Activated CD8-positive, alpha-beta memory T cell treated with anti-CD3 and anti-CD28 coated beads for 1 hour (primary cell): Measurements from ENCODE around the gene TAF3.
"Not testable (repeated sequence)": the region's sequence is repeated elsewhere in the genome, so short reads cannot be mapped to it uniquely, and the experiment has no call there.

Experiments
- DNase-seq, 2 donors: peaks; one replicate each; pipeline ENCODE4 v3.0.0-alpha.2; 2020; ENCODE audit warnings: low read depth in 1 of 2; ENCODE audit errors: extremely low read depth in 1 of 2

The TAF3 gene

DNA sequence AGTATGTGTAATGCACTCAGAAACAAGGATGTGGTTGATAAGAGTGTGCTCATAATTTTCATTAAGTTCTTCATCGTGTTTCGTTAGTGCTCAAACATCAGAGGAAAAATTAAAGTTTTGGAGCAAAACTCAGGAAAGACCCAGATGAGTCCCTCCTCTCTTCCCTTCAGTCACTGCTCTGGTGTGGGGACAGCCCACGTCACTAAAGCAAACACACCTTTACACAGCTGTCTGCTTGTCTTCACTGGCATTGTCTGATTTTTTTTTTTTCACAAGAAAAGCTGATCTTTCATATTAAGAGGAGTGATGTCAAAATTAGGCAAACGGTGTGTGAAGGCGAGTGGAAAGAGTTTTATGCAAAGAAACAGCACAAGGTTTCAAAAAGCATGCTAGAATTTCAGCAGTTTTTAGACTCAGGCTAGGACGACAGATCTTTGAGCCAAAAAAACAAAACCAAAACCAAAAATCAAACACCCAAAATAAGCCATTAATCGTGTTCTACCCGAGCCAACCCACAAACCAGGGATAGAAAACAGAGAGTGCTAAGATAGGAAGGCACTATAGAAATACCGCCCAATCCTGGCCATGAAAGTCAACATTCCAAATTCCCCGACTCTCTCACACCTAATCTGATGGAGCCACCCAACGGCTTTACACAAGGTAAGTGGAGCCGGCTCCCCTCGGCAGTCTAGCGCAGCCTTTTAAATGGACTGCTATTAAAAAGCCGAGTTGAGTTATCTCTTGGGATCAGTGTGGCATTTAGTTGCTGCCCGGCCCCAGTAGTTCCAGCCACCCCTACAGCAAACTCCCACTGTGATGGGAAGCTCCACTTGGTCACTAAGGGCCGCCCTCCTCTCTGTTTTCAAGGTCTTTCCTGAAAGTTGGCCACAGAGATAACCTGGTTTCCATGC is 208.3 kb downstream of the TAF3 start:
- DNase-seq = no peak

DNA sequence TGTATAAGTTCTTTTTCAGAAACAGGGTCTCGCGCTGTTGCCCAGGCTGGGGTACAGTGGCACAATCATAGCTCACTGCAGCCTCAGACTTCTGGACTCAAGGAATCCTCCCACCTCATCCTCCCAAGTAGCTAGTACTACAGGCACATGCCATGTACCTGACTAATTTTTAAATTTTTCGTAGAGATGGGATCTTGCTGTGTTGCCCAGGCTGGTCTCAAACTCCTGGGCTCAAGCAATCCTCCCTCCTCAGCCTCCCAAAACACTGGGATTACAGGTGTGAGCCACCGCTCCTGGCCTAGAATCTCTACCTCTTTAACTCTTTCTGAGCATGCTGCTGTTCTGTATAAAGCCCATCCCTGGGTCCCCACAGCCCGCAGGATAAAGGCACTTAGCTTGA is 212.9 kb downstream of the TAF3 start:
- DNase-seq = not testable (repeated sequence)

DNA sequence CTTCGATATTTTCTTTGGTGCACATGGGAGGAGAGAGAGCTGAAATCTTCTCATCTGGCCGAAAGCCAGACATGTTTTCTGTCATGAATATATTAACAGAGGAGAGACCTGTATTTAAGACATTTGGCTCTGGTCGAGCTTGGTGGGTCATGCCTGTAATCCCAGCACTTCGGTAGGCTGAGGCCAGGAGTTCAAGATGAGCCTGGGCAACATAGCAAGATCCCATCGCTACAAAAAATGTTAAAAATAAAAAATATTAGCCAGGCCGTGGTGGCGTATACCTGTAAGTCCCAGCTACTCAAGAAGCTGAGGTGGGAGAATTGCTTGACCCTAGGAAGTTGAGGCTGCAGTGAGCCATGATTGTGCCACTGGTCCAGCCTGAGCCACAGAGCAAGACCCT is 214.3 kb downstream of the TAF3 start:
- no peak for DNase-seq

DNA sequence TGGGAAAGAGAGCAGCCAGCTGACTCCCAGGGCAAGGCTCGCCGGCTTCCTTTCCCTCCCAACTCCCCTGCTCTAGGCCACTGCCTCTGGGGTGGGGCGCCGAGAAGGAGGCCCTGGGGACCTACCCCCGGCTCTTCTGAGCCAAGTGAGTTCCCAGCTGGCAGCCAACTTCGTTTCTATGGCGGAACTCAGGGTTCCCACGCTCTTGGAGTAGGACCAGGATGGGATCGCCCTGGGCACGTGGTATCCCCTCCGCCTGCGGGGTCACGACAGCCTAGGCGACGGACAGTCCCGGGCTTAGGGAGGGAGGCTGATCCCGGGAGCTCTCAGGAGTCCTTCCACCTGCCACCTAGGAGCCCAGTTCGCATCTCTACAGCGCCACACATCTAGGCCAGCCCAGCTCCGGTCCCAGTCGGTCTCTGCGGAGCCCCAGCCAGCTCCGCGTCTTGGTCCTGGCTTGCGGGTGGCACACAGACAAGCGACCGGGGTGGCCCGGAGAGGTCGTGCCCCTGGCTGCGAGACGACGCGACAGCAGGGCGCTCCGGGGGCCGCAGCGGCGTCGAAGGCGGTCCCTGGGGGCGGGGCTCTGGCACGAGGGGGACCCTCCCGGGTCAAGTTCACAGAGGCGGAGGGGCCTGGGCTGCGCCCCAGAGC is 215.6 kb downstream of the TAF3 start:
- DNase-seq = no peak

DNA sequence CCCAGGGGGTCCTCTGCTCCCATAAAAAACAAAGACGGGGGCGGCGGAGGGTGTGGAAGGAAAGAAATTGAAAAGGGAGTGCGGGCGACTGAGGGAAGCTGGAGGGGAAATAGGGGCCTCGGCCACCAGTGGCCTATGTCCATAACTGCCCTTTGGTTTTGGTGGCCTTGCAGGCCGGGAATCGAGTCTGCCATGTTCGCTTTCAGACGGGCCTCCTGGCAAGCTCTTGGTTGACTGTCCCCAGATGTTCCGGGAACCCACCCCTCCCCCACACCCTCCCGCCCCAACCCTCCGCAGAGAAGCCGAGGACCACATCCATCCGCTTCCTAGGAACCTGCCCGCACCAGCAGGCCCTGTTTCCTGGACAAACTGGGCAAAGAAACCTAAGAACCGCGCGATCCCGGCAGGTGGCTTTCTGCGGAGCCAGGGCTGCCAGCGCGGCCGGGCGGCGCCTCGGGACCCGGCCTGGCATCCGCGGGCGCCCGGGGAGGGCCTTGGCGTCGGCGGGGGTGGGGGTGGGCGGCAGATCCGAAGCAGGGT is 216.2 kb downstream of the TAF3 start:
- DNase-seq = no peak

DNA sequence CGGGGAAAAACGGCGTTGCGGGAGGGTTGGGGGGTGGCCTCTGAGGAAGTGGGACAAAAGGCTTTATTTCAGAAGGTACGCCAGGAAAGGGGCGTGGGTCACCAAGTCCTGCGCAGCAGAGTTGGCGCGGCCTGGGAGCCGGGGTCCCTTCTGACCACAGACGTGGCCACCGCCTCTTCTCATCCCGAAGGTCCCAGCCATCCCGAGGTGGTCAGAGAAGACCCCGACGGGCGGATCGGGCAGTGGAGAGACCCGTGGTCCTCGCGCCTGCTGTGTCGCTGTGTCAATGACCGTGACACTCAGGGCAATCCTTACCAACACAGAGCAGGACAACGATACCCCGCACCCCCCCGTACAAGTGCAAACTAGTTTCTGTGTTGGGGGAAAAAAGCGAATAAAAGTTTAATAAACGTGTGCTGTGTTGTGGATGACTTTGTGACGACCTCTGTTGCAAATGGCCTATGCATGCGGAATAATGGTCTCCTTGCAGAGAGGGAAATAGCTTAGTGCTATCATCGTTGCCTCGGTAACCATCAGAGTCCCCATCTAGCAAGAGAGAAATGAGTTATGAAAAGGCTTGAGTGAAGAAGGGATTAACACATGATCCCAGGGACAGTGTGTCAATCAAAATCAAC is 216.8 kb downstream of the TAF3 start:
- no peak for DNase-seq

DNA sequence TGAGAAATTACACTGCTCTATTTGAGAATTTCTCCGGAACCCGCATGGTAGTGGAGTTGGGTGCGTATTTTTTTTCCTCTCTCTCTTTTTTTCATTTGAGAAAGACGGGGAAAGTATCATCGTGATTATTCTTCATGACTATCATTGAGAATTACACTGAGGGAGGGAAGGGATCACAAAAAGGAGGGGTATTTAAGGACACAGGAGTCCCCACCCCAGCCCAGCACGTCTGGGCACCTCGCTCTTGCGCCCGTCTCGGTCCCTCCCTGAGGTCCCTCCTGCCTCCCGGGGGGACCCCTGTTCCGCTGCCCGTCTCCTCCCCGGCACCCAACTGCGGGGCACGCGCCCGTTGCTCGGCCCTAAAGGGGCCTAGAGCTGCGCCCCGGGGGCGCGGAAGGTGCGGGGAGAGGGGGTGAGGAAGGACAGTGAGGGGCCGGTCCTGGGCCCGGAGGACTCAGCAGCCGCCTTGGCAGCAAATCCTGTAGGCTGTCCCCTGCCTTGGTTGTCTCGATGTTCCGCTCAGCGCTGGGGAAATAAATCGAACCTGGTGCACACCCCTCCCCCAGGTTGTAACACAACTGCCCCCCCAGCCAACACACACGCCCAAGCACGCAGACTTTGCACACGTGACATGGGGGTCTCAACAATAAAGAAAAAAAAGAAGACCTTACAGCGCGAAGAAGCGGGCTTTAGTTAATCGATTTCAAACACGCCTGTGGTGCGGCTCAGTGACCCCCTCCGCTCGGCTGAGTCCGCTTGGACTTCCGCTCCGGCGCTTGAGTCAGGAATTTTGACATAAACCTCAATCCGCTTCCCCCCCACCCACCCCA is 217.6 kb downstream of the TAF3 start:
- DNase-seq = no peak

DNA sequence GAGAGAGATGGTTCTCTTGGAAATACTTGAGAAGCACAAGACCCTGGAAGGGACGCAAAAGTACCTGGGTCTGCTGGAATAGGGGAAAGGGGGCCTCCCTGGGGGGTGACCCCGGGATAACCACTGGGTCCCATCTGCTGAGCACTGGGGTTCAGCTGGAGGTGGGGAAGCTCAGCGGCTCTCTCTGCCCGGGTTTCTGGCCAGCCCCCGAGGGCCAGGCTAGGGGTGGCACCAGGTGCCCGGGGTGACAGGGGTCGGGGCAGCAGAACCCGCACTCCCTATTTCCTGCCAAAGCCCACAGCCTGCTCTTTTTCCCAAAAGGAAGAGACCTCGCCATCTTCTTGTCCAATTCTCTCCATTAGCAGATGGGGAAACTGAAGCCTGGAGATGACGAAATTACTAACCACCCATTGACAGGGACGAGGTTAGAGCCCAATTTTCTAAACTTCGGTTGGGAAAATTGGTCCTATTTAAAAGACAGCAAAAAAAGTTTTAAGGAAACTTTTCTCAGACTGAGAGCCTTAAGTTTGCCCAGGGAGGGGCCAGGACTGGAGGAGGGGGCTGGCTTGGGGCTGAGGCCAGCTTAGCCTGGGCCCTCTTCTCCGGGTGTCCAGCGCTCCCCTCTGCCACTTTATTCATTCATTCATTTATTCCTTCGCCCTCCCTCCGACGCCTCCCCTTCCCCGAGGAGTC is 218.3 kb downstream of the TAF3 start:
- DNase-seq = no peak

DNA sequence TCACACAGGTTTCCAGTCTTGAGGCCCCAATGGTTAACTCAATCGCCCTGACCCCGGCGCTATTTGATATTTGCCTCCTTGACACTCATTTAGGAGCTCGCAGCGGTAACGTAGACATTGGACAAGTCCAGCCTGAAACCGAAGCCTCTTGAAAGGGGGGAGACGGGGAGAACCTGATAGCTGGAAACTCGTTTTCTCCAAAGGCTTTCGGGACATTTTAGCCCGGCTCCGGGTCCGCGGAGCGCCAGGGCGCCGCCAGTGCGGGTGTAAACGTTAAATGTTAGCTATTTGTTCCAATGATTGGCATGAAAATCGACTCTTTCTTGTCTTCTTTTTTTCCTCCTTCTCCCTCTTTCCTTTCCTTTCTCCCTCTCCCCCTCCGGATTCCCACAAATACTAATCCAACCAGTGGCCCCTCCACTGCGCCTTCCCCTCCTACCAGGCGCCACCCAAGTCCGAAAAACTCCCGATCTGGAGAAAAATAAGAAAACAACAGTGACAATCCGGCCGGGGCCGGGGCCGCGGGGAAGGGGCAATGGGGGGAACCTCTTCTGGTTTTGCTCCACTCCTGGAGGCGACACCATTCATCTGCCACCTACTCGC is 219.0 kb downstream of the TAF3 start:
- DNase-seq = no peak

DNA sequence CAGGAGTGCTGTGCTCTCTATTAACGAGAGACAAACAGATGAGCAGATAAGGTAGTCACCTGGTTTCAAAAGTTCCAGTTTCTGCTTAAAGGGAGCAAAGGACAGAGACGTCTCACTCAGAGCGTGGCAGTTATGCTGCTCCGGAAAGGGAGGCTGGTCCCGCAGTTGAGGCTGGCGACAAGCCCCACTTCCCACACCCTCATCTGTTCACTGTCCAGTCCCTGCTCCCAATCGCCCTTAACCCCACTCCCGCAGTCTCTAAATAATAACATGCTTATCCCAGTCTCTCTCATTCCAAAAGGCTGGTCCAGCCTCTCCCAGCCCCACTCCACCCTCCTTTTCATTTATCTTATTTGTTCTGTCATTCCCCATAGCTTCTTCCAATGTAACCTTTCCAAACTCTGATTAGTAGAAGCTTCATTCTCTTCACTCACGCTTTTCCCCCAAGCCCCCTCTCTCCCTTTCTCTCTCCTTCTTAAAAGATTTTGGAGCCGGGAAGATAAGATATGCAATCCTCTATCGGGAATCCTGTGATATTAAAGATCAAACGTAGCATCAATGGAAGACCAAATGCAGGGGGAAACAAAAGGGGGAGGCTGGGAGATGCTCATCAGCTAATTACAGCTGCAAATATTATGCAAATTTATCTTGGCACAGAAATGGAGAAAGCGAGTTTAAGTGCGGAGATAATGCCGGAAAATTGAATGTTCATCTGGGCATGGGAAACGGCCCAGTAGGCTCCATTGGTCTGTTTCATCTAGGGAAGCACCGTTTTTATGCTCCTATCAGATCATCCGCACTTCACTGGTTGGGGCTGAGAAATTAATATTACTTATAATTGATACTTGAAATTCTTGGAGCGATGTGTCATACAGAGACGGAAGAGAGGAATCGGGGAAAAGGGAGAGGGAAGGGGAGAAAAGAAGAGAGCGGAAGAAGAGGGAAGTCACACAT is 219.9 kb downstream of the TAF3 start:
- DNase-seq = no peak

DNA sequence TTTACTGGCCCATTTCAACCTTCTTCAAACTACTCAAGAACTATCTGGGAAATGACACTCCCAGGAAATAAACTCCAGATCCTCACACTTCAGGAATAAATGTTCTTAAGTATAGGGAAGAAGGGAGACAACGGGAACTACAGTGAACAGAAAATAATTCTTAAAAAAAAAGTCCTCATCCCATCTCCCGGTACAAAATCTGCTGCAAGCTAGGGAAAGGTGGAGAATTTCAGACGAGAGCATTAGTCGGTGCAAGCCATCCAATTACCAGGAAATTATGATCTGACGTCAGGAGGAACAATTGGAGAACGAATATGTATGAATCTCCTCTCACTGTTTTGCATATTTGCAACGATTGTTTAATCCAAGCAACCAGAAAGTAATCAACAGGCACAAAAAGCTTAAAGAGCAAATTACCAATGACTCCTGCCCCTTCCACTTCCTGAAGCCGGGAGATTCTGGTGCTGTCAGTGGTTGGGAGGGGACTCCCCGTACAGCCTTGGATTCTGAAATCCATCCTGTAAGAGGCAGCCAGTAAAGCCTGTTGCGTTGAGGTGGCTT is 221.1 kb downstream of the TAF3 start:
- DNase-seq = no peak

DNA sequence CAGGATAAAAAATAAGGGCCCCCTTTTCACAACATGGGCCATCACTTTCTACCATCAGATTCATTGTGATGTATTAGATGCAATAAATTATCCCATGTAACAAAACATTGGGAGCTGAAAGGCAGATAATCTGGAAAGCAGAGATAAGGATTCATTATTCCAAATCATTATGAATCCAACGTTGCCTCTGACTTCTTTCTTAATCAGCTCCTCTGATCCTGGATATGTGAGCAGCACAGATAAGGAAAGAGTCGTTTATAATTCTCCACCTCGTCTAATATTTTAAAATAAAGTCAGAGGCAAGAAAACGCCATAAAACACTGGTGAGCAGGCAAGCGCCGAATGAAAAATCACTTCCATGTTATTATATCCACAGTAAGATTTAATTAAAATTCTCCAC is 222.3 kb downstream of the TAF3 start:
- DNase-seq = no peak

DNA sequence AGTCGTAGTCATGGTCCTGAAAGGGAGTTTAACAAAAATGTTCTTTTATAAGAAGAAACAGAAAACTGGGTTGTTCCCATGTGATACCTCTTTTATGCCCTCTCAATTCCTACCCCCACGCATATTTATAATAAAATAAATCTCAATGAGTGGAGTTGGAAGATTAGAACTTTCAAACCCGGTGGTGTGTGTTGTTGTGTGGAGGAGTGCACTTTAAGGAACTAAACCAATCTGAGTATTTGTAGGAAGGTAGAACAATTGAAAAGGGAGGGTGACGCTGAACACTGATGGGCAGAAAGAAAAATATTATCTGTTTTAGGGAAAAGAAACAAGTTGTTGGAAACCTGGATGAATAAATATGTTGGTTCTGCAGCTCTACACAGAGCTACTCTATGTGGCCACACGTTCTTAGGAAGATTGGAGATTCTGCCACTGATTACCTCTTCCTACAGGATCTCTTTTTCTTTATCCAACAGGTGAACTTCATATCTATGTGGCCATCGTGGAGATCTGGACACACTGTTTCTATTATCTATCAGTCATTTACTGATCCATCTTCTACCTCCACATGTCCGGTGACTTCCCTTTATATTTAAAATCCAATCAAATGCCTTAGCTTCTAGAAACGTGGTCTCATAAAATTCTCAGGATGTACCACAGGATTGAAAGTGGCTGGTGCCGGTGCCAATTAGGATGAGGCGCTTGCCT is 223.1 kb downstream of the TAF3 start:
- DNase-seq = no peak

DNA sequence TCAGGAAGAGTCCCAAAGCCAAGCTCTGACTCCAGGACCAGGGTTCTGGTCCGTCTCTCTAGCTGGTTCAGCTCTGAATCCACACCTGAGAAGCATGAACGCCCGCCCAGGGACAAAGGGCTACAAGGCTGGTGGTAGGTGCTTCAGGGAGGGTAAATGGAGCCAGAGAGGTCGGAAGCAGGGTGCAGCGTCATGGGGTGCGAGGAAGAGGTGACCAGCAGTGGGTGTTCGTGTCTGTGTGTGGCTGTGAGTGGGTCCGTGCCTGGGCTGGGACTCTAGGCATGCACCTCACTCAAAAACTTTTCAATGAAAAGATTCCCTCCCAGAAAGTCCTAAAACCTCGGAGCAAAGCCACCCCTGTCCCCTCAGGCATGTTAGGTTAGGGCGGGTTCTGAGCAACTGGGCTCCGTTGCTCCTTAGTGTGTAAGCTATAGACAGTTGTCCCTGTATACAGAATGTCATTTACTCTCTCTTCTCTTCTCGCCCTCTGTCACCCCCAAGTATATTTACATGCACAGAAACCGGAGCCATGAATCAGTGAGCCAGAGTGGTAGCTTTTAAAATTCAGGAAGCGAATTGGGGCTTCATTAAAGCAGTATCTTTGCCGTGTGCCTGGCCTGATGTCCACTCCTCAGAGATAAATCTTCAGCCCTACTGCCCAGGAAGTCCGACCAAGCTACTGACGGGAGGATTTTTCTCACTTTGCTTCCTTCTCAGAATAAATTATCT is 223.9 kb downstream of the TAF3 start:
- DNase-seq = no peak

DNA sequence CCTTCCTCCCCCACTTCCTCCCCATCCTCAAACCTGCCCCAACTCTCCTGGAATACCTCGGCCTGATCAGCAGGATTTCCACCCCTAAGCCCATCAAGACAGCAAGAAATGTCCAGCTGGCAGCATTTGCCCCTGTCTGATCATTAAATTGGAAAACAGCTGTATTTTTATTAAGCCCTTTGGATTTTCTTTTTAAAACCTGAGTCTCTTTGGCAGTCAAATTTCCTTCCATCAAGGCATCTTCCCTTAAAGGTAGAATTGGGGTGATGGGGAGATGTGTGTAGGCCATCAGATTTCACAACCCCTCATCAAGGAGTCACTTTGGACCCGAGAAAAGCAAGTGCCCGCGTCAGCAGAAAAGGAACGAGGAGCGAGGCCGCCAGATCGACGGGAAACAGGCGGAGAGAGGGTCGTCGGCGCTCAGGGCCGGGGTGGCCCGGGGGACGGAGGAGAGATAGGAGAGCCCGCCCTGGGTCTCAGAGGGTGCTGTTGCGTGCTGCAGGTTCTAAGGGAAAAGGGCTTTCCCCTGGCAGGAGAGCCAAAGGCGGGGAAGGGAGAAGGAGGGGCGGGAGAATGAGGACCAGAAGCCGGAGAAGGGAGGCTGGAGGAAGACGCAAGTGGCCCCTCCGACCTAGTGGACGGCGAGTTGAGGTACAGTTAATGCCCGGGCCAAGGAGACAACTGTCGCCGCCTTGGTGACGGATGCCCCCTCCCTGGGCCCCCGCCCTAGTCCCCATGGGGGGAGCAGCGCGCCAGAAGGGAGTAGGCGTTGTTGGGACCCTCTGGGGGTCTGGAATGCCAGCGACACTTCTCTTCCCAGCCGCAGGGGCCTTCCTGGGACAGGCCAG is 224.6 kb downstream of the TAF3 start:
- no peak for DNase-seq
